CD4-positive, alpha-beta T cell treated with Interleukin-12 subunit alpha and Interleukin-12 subunit beta, for 1 hour (primary cell): ENCODE measurements around the gene WWOX.
A peak's percentile ranks its signal among the peaks of the same experiment; 100 is the strongest.

Experiments used
- DNase-seq: peaks from one replicate; pipeline ENCODE4 v3.0.0-alpha.2; 2020

Gene WWOX

GRCh38 chr16:78832100-78832499 is 732.6 kb downstream of the WWOX start:
- DNase-seq, result no peak

DNA sequence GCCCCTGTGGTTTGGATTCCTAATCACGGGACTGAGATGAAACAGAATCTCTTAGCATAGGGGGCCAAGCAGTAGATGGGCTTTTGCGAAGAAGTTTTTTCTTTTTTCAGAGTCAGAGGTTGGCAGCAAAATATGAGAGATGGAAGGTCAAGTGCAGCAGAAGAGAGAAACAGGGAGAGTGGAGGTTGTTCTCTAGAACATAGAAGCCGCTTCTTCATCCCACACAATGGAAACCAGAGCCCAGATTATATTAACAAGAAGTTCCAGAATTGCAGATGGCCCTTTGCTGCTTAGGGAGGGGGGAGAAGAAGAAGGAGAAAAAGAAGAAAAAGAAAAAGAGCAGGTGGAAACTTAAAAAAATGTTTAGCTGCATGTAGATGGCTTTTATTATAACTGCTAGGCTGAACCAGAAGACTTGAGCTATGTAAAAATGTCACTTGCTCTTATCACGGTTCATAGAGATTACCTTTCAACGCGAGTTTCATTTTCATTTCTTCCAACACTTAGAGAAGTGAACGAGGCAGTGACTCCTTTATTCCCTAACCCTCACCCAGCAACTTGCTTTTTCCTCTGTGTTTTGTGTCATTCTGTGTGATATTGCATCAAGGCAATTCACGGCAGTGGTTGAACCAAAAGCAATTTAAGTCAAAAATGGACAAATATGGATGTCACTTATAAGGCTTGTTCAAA is 737.5 kb downstream of the WWOX start:
- no peak for DNase-seq

- DNase-seq, result no peak
Observed at GRCh38 chr16:78837706-78838105, 738.3 kb downstream of the WWOX start.

DNA sequence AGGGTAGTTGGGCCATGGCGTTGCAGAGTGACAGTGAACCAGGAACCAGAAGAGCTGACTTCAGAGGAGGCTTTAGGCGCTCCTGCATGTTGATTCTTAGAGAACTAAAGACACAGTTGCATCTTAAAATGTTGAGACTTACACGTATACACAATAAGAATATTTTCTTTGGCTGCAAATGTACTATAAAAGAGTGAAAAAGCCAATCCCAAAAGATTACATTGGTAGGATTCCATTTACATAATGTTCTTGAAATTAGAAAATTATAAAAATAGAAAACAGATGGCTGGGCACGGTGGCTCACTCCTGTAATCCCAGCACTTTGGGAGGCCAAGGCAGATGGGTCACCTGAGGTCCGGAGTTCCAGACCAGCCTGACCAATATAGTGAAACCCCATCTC is 738.8 kb downstream of the WWOX start:
- no peak for DNase-seq

DNA sequence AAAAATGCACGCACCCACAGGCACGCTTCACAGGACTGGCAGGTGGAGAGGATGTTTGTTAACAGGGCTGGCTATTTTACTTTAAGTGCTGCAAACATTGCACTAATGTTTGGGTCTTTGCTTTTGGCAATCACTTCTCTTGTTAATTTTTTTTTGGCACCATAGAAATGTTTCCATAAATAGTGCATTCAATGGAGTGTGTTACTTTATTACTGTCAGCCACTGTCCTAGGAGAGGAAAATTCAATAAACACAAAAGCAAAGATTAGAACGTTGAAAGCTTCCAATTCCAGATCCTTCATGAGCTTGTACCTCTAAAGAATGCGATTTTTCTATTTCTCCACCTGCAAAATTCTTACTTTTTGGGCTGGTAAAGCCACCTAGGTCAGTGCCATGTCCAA is 743.5 kb downstream of the WWOX start:
- no peak for DNase-seq

DNA sequence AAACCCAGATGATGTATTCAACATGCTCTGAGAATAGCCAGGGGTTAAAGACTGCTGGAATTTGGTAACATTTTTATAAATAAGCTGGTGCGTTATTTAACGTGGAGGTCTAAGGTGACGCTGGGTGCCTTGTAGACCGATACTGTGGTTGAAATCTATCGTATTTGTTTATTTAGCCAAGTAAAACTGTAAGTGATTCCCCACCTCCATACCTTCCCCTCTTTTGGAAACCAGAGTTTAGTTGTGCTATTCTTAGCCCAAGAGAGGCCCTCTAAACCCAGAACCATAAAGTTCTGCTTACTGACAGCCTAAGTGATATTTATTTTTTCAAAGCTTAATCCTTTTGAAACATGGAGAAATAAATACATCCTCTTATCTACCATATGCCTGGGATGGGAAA is 744.5 kb downstream of the WWOX start:
- no peak for DNase-seq

- DNase-seq, result no peak
Observed at GRCh38 chr16:78844682-78845081, 745.2 kb downstream of the WWOX start.

DNA sequence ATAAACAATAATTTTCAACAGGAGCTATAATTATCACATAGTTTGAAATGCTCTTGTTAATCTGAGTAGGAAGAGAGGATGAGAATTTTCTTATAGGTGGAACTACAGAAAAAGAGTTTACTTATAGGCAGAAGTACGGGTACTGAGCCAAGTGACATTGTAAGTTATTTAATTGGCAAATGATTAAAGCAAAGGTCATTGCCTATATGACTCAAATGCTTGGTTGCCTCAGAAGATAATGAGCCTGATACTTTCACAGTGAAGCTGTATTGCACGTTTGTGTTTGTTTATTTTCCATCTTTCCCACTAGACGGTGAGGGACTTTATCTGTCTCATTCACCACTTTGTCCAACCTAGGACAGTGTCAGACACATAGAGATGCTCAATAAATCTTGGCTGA is 751.8 kb downstream of the WWOX start:
- DNase-seq, result no peak

DNA sequence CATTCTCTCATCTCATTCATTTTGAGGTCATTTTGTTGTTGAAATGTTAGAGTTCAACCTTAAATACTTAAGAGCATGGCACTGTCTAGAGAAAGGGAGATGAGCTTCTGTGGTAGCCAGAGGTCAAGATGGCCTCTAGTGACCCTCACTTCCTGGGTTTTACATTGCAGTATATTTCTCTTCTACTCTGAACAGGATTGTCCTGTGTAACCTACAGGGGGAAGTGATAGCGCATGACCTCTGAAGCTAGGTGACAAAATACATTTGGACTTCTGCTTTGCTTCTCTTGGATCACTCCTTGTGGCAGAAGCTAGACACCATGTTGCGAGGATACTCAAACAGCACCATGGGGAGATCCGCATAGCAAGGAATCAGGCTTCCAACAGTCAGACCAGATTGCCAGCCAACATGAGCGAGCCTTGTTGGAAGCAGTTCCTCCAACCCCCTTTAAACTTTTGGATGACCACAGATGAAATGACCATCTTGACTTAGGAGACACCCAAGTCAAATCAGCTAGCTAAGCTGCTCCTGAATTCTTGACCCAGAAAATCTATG is 752.7 kb downstream of the WWOX start:
- no peak for DNase-seq

GRCh38 chr16:78862022-78862421 is 762.6 kb downstream of the WWOX start:
- DNase-seq, result no peak

DNA sequence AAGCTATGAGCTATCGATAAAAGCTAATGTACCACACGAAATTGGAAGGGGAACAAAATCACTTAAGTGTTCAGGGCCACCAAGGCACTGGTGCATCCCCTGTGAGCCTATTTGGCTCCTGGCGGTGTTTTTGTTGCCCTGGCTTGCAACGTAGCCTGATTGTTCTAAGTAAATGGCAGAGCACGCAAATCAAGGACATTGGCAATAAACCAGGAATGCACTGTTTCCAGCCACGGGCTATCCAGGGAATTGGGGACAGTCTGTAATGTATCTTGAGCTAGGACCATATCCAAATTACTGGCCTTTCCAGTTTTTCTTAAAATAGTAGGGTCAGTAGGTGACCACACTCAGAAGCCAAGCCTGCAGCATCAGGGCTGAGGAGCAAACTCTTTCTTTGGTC is 767.1 kb downstream of the WWOX start:
- no peak for DNase-seq

DNA sequence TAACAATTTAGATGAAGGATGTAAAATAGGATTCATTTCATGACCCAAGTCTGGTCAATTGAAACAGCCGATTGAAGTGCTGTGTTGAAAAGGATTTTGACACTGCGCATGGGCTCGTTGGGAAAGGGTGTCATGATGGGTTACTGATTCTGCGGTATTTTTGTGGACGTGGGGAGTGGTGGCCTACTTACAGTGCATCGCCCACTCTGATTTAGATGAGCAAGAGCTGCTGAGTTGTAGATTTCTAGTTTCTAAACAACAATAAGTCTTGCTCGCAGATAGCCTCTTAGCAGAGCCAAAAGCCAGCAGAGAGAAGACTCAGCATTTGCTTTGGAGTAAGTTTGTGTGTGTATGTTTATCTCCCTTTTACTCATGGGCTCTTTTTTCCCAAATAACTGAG is 770.0 kb downstream of the WWOX start:
- DNase-seq, result no peak

DNA sequence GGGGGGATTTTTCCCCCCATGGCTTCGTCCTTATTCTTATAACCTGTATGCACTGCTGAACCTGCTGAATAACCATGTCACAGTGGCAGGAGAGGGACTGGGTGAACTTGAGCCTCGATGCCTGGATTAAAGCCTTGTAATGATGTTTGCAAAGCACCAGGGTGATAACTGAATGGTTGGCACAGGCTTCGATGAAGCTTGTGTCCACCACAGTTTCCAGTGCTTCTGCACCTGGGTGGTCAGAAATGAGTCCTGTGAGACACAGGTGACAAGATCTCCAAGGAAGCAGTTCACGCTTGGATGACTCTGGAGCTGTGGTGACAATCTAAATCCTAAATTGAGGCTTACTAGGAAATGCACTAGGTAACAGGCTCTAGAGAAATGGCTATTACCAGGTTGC is 771.8 kb downstream of the WWOX start:
- no peak for DNase-seq

DNA sequence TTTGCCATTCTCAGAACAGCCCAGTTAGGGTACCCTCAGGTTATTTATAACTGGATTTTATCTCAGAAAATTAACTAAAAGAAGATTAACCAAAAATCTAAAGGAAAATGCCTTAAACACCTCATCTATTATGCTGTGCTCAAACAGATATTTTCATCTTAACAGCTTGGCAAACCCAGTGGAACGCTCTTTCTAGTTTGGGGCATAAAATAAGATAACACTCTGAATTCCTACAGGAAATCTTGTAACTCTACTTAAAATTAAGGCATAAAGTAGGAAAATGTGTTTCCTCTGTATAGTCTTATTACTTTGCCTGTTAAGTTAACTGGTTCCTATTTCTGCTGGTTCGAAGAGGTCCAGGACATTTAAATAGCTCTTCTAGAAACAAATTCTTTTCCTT is 777.2 kb downstream of the WWOX start:
- DNase-seq, result no peak

DNA sequence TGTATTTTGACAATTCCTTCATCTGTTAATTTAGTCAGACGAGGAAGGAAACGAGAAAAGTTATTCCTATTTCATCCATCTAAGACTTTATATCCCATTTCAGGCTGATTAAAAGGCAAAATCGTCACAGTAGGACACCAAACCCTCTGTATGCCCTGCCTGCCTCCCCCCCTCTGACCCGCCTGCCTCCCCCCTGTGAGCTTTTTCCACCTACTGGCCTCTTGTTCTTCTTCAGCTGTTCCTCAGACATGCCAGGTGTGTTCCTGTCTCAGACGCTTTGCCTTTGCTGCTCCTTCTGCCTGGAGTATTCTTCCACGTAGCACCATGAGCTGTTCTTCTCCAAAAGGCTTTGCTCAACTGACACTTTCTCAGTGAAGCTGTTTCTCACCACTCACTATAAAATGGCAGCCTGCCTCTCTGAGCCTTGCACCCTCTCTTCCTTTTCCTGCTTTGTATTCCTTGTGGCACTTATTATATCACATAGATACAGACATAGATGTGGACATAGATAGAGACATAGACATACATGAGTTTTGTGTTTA is 777.7 kb downstream of the WWOX start:
- no peak for DNase-seq

DNA sequence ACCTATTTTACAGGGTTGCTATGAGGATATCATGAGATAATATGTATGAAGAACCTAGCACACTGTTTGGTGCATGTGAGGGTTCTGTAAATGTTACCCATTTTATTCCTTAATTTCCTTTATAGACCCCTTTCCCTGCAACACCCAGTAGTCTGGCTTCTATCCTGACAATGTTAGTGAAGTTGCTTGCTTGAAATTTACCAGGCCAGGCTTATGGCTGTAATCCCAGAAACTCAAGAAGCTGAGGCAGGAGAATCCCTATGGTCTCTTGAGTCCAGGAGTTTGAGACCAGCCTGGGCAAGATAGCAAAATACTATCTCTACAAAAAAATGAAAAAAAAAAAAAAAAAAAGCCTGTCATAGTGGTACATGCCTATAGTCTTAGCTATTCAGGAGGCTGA is 779.1 kb downstream of the WWOX start:
- DNase-seq, result no peak

DNA sequence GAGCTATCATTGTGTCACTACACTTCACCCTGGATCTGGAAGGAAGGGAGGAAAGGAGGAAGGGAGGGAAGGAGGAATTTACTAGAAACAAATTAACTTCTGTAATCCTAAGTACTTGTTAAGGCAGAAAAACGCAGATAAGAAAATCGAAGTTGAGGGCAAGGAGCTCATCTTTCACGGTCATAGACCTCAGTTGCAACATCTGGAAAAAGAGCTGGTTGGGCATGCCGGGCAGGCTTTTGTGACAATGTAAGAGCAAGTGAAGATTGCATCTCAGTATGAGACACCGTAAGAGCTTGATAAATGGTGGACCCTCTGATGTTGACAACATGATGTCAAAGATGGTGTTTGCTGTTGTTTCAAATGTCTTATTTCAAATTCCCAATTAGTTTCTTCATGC is 779.6 kb downstream of the WWOX start:
- DNase-seq, result no peak

DNA sequence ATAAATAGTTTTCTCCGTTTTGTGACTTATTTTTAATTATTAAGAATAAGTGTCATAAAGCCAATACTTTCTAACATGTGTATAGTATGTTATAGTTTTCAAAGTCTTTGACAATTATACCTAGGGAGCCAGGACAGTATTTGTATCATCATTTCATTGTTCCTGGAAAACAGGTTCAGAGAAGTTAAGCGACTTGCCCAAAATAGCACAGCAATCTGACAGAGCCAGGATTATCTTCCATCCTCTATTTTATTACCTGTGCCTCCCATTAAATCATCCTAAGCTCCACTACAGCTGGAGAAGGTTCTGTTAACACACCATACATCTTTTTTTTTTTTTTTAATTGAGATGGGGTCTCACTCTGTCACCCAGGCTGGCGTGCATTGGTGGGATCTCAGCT is 782.7 kb downstream of the WWOX start:
- DNase-seq, result no peak

DNA sequence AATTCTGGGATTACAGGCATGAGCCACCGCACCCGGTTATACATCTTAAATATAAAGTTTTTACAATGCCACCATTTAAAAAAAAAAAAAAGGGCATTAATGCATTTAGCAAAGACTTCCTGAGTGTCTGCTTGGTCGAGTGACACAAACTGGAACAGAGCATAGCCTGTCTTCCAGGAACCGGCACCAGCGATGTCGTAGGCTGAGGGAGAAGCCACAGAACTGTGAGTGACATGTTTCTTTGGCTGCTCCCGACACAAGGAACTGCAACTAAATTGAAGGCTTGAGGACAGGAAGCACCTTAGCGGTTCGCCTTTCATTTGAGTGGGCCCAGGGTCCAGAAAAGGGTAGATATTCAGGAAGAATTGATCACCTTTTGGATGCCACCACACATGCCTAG is 783.3 kb downstream of the WWOX start:
- no peak for DNase-seq

DNA sequence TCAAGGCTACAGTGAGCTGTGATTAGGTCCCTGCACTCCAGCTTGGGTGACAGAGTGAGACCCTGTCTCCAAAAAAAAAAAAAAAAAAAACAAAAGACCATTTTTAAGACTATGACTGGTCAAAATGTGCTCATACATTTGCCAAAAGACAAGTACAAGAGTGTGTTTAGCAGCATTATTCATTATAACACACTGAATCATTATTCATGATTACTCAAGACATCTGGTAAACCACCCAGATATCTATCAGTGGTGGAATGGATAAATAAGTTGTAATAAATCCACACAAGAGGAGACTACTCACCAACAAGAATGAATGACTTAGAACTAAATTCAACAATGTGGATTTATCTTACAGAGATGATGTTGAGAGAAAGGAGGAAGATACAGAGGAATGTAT is 784.8 kb downstream of the WWOX start:
- DNase-seq, result no peak

DNA sequence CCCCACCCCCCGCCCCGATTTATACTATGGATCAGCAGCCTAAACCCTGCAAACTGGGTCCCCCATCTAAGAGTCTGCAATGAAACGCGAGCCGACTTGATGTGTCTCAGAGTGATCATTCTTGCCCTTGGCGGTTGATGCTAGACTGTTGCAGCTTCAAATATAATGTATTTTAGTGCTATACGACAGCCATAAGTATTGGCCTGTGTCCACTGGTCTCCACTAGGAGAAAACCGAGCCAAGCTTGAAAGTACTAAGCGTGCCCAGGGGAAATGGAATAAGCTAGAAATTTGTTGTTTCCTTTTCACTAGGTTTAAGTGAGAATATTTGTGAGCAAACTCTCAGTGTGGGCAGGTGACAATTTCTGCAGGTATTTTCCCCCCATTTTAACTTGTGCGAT is 789.9 kb downstream of the WWOX start:
- DNase-seq, result no peak

DNA sequence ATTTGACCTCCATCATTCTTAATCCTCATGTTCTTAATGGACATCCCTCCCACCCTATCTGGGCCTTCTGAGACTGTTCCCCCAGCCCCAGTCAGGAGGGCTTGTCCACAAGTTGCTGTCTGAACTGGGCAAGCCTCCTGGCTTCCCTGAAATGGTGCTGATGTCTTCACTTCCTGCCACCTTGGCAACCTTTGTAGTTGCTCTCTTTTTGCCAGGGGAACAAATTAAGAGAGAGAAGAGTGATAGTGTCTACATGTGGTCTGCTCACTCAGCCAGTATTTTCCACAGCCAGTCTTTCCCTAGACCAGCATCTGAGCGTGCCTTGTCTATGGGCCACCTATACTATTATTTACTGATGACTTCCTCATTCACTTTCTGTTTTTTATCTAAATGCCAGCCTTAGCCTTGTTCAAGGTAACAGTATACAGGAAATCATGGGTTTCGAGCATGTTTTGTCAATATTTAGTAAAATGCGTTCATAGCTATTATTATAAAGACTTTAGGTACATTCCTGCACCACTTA is 791.0 kb downstream of the WWOX start:
- no peak for DNase-seq

- DNase-seq, result peak; percentile 34
Observed at GRCh38 chr16:78892951-78893733, 793.7 kb downstream of the WWOX start.

DNA sequence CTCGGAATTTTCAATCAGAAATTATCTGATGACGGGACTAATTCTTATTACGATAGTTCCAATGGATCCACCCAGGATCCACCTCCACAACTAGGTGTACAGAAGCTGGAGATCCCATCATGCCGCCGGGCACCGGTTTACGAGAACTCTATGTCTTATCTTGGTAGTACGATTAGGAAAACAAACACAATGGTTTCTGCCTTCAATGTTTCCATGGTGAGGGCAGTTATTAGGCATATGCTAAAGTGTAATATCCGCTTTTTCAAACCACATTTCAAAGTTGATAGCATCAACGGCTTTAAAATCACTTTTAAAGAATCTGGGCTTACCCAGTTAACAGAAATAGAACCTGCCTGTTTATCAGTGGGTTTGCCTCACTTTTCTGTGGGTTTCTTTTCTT is 795.4 kb downstream of the WWOX start:
- peak; percentile 62 for DNase-seq
